Ectodermal cell (in vitro differentiated cells): ENCODE data around the gene STRN4.
A peak's percentile ranks its signal among the peaks of the same experiment; 100 is the strongest.

Source experiments
- H3K27ac ChIP-seq: 2 replicates; pipeline ENCODE4 v1.7.0; 2013; ENCODE audit warnings: mild to moderate bottlenecking, low read depth, low read length; ENCODE audit not compliant: insufficient read depth, poor library complexity, severe bottlenecking
- H3K27me3 ChIP-seq: 2 replicates; pipeline ENCODE4 v1.7.0; 2013; ENCODE audit warnings: mild to moderate bottlenecking, low read length; ENCODE audit not compliant: insufficient read depth, control insufficient read depth, poor library complexity, severe bottlenecking
- H3K36me3 ChIP-seq: one replicate; pipeline ENCODE4 v1.7.0; 2013; ENCODE audit warnings: low read length; ENCODE audit not compliant: control insufficient read depth, insufficient read depth
- H3K4me1 ChIP-seq: one replicate; pipeline ENCODE4 v1.7.0; 2013; ENCODE audit warnings: low read length; ENCODE audit not compliant: control insufficient read depth, insufficient read depth
- H3K4me3 ChIP-seq: 2 replicates; pipeline ENCODE4 v1.7.0; 2013; ENCODE audit warnings: low read depth, low read length, control low read depth; ENCODE audit not compliant: insufficient read depth
- H3K9me3 ChIP-seq: 2 replicates; pipeline ENCODE4 v1.7.0; 2013; ENCODE audit warnings: mild to moderate bottlenecking, low read length, moderate library complexity; ENCODE audit not compliant: control insufficient read depth
- WGBS, 2 experiments: methylation state at CpG; one replicate each; pipeline ENCODE4 v1.1.7; 2013; ENCODE audit warnings: missing lambda C conversion rate in 2 of 2; 5-methylcytosine and 5-hydroxymethylcytosine counted together

The STRN4 gene

DNA sequence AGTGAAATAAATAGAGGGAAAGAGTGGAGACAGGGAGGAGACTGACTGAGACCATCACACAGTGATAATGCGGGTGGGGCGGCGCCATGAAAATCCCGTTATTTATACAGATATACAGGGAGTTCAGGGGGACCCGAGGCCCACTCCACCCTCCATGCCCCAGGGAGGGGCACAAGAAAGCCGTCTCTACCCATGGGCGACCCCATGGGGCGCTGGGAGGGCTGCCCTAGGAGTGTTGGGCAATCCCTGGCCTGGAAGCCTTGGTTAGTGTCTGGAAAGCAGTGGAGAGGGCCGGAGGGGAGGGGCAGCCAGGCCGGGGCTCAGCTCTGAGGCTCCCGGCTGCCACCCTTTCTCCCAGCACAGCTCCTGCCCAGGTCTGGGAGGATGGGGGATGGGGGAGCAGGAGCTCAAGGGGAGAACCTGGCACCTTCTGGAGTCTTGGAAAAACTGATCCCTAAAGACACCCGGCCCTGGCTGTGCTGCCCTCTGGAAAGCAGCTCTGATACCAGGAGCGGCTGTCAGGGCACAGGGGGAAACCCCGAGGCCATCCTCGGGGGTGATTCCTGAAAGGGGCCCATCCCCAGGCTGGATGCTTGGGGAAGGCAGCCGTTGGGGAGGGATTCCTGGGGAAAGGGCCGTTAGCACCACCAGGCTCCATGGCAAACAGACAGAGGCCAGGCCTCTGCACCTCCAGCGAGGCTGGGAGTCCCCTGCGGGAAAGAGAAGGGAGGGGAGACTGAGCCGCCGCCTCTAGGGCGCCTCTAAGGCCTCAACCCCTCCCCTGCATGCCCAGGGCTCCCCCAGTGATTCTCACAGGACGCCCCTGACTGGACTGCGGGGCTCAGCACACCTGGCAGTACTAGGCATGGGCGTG, 26.4 kb downstream of the STRN4 start:
- no peaks in the 10 kb centered on the region for H3K27me3 ChIP-seq
- H3K4me1 ChIP-seq = peaks cover 10% of the 10 kb centered on the region
- no peaks in the 10 kb centered on the region for H3K9me3 ChIP-seq
- H3K4me3 ChIP-seq = no peak overlapping the region
- no peak overlapping the region for H3K27ac ChIP-seq
- peaks cover 33% of the 10 kb centered on the region for H3K36me3 ChIP-seq
- 88 to 92% methylated on average over 25 of the region's 25 CpGs for WGBS, 2 experiments

- 90% methylated on average over 15 of the region's 15 CpGs for WGBS, 2 experiments
- peaks cover 26% of the 10 kb centered on the region for H3K36me3 ChIP-seq
Measured at GRCh38 chr19:46718934-46719622, 27.2 kb downstream of the STRN4 start.

DNA sequence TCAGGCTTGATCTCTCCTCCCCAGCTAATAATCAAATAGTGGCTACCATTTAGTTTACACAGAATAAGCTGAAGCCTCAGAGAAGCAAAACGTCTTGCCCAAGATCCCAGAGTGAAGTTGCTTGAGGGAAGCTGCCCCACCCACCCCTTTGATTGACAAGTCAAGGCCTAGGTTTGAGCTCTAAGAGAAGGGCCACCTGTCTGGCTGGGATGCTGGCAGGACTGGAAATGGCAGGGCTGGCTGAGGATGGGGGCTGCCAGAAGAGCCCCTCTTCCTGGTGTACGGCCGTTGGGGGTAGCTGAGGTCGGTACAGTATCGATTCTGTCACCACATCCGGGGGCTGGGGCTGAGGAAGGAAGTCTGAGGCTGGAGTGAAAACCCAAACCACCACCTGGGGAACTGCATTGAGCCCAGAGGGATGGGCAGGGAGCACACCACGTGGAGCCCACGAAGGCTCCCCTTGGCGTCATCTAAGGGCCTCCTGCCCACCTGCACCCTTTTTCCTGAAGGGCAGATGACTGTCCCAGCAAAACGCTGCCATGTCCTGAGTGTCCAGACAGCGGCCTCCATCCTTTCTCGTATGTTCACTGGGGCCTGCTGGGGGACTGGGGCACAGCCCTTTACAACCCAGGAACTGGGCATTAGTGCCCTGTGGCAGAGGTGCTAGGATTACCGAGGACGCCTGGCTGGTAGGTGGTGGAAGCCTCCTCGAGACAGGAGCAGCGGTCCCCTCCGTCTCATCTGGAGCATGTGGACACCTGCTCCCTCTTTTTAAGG, 27.9 kb downstream of the STRN4 start:
- H3K36me3 ChIP-seq = peaks cover 18% of the 10 kb centered on the region
- H3K4me1 ChIP-seq = peaks cover 14% of the 10 kb centered on the region
- no peak overlapping the region for H3K27ac ChIP-seq
- WGBS, 2 experiments = 81 to 82% methylated on average over 17 of the region's 17 CpGs
- H3K9me3 ChIP-seq = no peaks in the 10 kb centered on the region
- H3K4me3 ChIP-seq = no peak overlapping the region
- no peaks in the 10 kb centered on the region for H3K27me3 ChIP-seq

More at GRCh38 chr19:46718934-46719622, 27.2 kb downstream of the STRN4 start:
- Histone ChIP-seq H3K27me3 (no peaks in the 10 kb centered on the region), H3K9me3 (no peaks in the 10 kb centered on the region), H3K4me3 (no peak overlapping the region), H3K27ac (no peak overlapping the region), H3K4me1 (peaks cover 14% of the 10 kb centered on the region)

DNA sequence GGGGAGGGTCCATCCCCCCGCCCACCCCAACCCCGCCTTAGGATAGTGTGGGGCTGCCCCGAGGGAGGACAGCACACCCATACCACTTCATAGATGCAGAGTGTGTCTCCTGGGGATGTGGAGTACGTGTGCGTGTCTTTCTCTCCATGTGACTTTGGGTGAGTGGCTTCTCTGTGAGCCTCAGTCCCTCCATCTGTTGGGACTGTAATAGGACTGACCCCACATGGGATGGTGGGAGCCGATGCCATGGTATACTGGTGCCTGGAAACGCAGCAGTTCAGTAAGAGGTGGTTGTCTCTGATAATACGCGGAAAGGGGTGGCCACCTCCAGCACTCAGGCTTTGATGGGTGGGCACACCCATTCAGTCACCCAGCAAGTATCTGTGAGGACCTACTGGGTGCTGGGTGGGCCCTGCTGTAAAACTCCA, 28.5 kb downstream of the STRN4 start:
- H3K27me3 ChIP-seq = no peaks in the 10 kb centered on the region
- H3K4me3 ChIP-seq = peak overlapping the region; percentile 82
- peaks cover 14% of the 10 kb centered on the region for H3K4me1 ChIP-seq
- 63 to 68% methylated on average over 6 to 9 of the region's 9 CpGs for WGBS, 2 experiments
- no peak overlapping the region for H3K27ac ChIP-seq
- H3K9me3 ChIP-seq = no peaks in the 10 kb centered on the region
- peaks cover 12% of the 10 kb centered on the region for H3K36me3 ChIP-seq

- H3K9me3 ChIP-seq = no peaks in the 10 kb centered on the region
- no peaks in the 10 kb centered on the region for H3K27me3 ChIP-seq
- H3K27ac ChIP-seq = peak within 1 kb of the TSS; percentile 63
- peaks cover 14% of the 10 kb centered on the region for H3K4me1 ChIP-seq
- WGBS, 2 experiments = 4% methylated on average over 52 of the region's 52 CpGs
- peaks cover 11% of the 10 kb centered on the region for H3K36me3 ChIP-seq
- peak within 1 kb of the TSS; percentile 82 for H3K4me3 ChIP-seq
Measured at GRCh38 chr19:46717034-46717715, 29.1 kb downstream of the STRN4 start, which contains the start of gene PRKD2. Gene PRKD2 (minus strand): TSS chr19:46717114. CDS start chr19:46716370, 744 bp downstream.

DNA sequence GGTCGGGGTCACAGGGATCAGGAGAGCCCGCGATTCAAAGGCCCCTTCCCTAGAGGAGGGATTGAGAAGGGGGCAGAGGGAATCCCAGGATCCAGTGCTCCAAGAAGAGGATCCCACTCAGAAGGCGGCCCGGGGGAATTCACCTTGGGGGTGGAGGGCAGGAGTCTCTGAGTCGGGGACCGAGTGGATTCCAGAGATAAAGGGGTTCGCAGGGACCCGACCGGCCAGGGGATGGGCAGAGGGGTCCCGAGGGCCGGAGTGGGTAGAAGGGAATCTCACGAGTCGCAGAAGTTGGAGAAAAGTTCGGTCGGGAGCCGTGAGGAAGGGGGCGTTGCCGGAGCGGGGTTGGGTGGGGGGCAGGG, 29.6 kb downstream of the STRN4 start:
- Histone ChIP-seq H3K4me1 (peaks cover 14% of the 10 kb centered on the region), H3K9me3 (no peaks in the 10 kb centered on the region), H3K36me3 (peaks cover 8% of the 10 kb centered on the region), H3K27me3 (no peaks in the 10 kb centered on the region), H3K4me3 (peak overlapping the region; percentile 82), H3K27ac (peak overlapping the region; percentile 63)
- 0% methylated on average over 20 of the region's 20 CpGs for WGBS, 2 experiments

GRCh38 chr19:46715975-46716671, 30.1 kb downstream of the STRN4 start:
- Histone ChIP-seq H3K27ac (peak overlapping the region; percentile 63), H3K36me3 (peaks cover 2% of the 10 kb centered on the region), H3K27me3 (no peaks in the 10 kb centered on the region), H3K4me1 (peaks cover 14% of the 10 kb centered on the region), H3K9me3 (no peaks in the 10 kb centered on the region), H3K4me3 (peak overlapping the region; percentile 82)
- WGBS, 2 experiments = 1% methylated on average over 42 of the region's 42 CpGs

- Histone ChIP-seq H3K36me3 (no peaks in the 10 kb centered on the region), H3K4me1 (peaks cover 14% of the 10 kb centered on the region), H3K9me3 (no peaks in the 10 kb centered on the region), H3K27me3 (no peaks in the 10 kb centered on the region), H3K27ac (no peak overlapping the region), H3K4me3 (peak overlapping the region; percentile 82)
- WGBS, 2 experiments = 13 to 14% methylated on average over 8 of the region's 8 CpGs
Measured at GRCh38 chr19:46715620-46715974, 30.7 kb downstream of the STRN4 start.

- Histone ChIP-seq H3K4me1 (peaks cover 14% of the 10 kb centered on the region), H3K27ac (no peak overlapping the region), H3K36me3 (peaks cover 2% of the 10 kb centered on the region), H3K4me3 (peak overlapping the region; percentile 61), H3K9me3 (no peaks in the 10 kb centered on the region), H3K27me3 (no peaks in the 10 kb centered on the region)
- 21 to 26% methylated on average over 12 of the region's 12 CpGs for WGBS, 2 experiments
Measured at GRCh38 chr19:46714444-46715106, 31.7 kb downstream of the STRN4 start.
